Measurements from ENCODE around the gene KIF16B. TPM values are rescaled to one million over a fixed set of nuclear protein-coding genes. Genes with fewer than 3 reads are reported as not detected.

KIF16B gene
- total and polyA plus RNA-seq, 5 experiments from 2014 or later = 1.9 to 7.9 (median 6.2) TPM

- Mint-ChIP-seq H3K4me3 (no peak overlapping the region), H3K4me1 (peaks cover 0 to 4% (median 0%) of the 10 kb centered on the region in 4 donors), H3K27me3 (no peaks in the 10 kb centered on the region), H3K36me3 (peaks cover 16 to 28% (median 20%) of the 10 kb centered on the region in 3 donors), H3K9me3 (no peaks in the 10 kb centered on the region), H3K27ac (no peak overlapping the region)
- POLR2A ChIA-PET = no interaction called here
- DNase-seq (no peak), ATAC-seq (no peak)
Measured at GRCh38 chr20:16385891-16386290, 187.4 kb downstream of the KIF16B start.

- Mint-ChIP-seq H3K27ac (peak overlapping the region in 1 of 10 donors; percentile 46), H3K4me3 (no peak overlapping the region), H3K4me1 (peaks cover 0 to under 1% (median 0%) of the 10 kb centered on the region in 4 donors), H3K9me3 (no peaks in the 10 kb centered on the region), H3K27me3 (no peaks in the 10 kb centered on the region), H3K36me3 (peaks cover 16 to 28% (median 19%) of the 10 kb centered on the region in 3 donors)
- DNase-seq (no peak), ATAC-seq (no peak)
- POLR2A ChIA-PET = no interaction called here
Measured at GRCh38 chr20:16385462-16385861, 187.8 kb downstream of the KIF16B start.

DNA sequence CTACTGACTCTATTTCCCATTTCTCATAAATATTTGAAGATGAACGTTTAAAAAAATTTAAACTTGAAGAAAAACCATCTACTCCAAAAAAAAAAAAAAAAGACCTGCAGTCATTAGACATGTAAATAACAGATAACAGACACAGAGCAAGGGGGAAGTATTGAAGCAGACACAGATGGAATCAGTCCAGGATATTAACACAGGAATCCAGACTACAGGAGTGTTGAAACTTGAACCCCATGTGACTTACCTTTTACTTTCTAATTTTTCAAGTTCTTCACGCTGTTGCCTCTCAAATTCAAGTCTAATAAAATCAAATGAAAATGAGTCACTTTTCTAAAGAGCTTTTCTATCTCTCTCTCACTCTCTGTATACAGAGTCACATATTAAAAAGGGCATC lies 191.8 kb downstream of the KIF16B start:
- no peak for ATAC-seq
- Mint-ChIP-seq H3K27ac (no peak overlapping the region), H3K36me3 (peaks cover 29 to 60% (median 48%) of the 10 kb centered on the region in 3 donors), H3K4me3 (no peak overlapping the region), H3K27me3 (no peaks in the 10 kb centered on the region), H3K9me3 (peaks cover 0 to 2% (median 0%) of the 10 kb centered on the region in 9 donors), H3K4me1 (peaks cover 0 to 4% (median 0%) of the 10 kb centered on the region in 4 donors)
- POLR2A ChIA-PET = no interaction called here
- DNase-seq = no peak

GRCh38 chr20:16378712-16379370 lies 194.4 kb downstream of the KIF16B start:
- Mint-ChIP-seq H3K4me3 (no peak overlapping the region), H3K4me1 (peaks cover 0 to 4% (median 0%) of the 10 kb centered on the region in 4 donors), H3K27me3 (no peaks in the 10 kb centered on the region), H3K9me3 (peaks cover 0 to 2% (median 0%) of the 10 kb centered on the region in 9 donors), H3K36me3 (peaks cover 44 to 75% (median 68%) of the 10 kb centered on the region in 3 donors), H3K27ac (no peak overlapping the region)
- DNase-seq = no peak
- no peak for ATAC-seq
- POLR2A ChIA-PET = no interaction called here

- Mint-ChIP-seq H3K9me3 (peaks cover 0 to 2% (median 0%) of the 10 kb centered on the region in 9 donors), H3K4me1 (peaks cover 0 to 4% (median 0%) of the 10 kb centered on the region in 4 donors), H3K27me3 (no peaks in the 10 kb centered on the region), H3K36me3 (peaks cover 44 to 77% (median 71%) of the 10 kb centered on the region in 3 donors), H3K27ac (peak overlapping the region in 2 of 10 donors; percentile 23 to 57), H3K4me3 (no peak overlapping the region)
- DNase-seq = no peak
- ATAC-seq = no peak
- POLR2A ChIA-PET = no interaction called here
Measured at GRCh38 chr20:16378122-16378521, 195.1 kb downstream of the KIF16B start.

DNA sequence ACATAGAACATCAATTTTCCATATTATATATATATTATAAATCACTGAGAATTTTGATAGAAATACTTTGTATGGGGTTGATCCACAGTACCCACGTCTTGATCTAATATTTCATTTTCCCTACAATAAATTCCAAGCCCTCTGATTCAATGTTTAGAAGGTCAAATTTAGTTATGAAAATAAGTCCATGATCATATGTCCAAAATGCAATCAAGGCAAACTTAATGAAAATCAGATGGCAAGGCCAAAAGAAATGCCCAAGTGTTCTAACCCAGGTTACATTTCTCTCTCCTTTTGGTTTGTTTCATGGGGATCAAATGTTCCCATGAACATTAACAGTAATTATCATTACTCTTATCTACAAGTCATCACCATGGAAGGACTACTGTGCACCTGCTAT lies 203.8 kb downstream of the KIF16B start:
- Mint-ChIP-seq H3K4me1 (no peaks in the 10 kb centered on the region), H3K4me3 (no peak overlapping the region), H3K9me3 (no peaks in the 10 kb centered on the region), H3K36me3 (peaks cover 34 to 76% (median 68%) of the 10 kb centered on the region in 3 donors), H3K27ac (no peak overlapping the region), H3K27me3 (no peaks in the 10 kb centered on the region)
- ATAC-seq (no peak), DNase-seq (no peak)
- POLR2A ChIA-PET = no interaction called here

- no peak overlapping the region for H3K27ac Mint-ChIP-seq
- no peak for ATAC-seq
- no peaks in the 10 kb centered on the region for H3K4me1 Mint-ChIP-seq
- peaks cover 33 to 73% (median 66%) of the 10 kb centered on the region in 3 donors for H3K36me3 Mint-ChIP-seq
- DNase-seq = no peak
- no peak overlapping the region for H3K4me3 Mint-ChIP-seq
- no peaks in the 10 kb centered on the region for H3K27me3 Mint-ChIP-seq
- H3K9me3 Mint-ChIP-seq = no peaks in the 10 kb centered on the region
- POLR2A ChIA-PET = no interaction called here
Measured at GRCh38 chr20:16368645-16369292, 204.5 kb downstream of the KIF16B start.

DNA sequence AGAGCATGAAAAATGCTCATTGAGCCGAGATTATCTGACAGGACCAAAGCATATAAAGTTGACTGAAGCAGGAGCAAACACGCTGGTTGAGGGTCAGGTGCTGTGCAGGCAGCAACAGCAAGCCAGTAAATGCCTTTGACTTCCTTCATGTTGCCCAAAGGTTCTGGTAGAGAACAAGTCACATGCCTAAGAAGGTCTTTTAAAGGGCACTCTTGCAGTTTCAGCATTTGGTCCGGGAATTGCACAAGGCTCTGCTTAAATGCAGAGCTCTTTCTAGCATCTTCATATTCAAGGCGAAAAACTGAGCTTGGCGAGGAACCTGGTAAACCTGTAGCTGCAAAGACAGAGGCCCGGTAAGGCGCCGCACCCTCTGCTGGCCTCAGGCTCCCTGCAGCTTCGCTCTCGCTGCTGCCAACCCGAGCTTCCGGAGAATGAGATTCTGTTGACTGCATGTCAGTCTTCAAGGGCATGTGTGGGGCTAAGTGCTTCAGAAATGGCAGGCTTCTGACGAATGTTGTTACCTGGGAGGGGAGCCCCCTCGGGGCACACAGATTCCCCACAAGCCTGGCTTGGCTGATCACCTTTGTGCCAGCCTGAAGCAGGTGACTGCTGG lies 205.2 kb downstream of the KIF16B start:
- ATAC-seq (no peak), DNase-seq (no peak)
- H3K4me3 Mint-ChIP-seq = no peak overlapping the region
- H3K9me3 Mint-ChIP-seq = no peaks in the 10 kb centered on the region
- H3K4me1 Mint-ChIP-seq = no peaks in the 10 kb centered on the region
- POLR2A ChIA-PET = no interaction called here
- H3K36me3 Mint-ChIP-seq = peaks cover 33 to 71% (median 66%) of the 10 kb centered on the region in 3 donors
- no peak overlapping the region for H3K27ac Mint-ChIP-seq
- H3K27me3 Mint-ChIP-seq = no peaks in the 10 kb centered on the region

- DNase-seq = no peak
- POLR2A ChIA-PET = no interaction called here
- Mint-ChIP-seq H3K4me3 (peak overlapping the region in 1 of 10 donors; percentile 9), H3K27ac (no peak overlapping the region), H3K9me3 (no peaks in the 10 kb centered on the region), H3K27me3 (no peaks in the 10 kb centered on the region), H3K36me3 (peaks cover 25 to 59% (median 53%) of the 10 kb centered on the region in 3 donors), H3K4me1 (no peaks in the 10 kb centered on the region)
- ATAC-seq = no peak
Measured at GRCh38 chr20:16366529-16366928, 206.7 kb downstream of the KIF16B start.

GRCh38 chr20:16364320-16364687 lies 208.9 kb downstream of the KIF16B start:
- Mint-ChIP-seq H3K27me3 (no peaks in the 10 kb centered on the region), H3K36me3 (peaks cover 15 to 53% (median 43%) of the 10 kb centered on the region in 3 donors), H3K9me3 (no peaks in the 10 kb centered on the region), H3K4me3 (no peak overlapping the region), H3K4me1 (no peaks in the 10 kb centered on the region), H3K27ac (no peak overlapping the region)
- DNase-seq (no peak), ATAC-seq (no peak)
- POLR2A ChIA-PET = no interaction called here

- DNase-seq (no peak), ATAC-seq (no peak)
- Mint-ChIP-seq H3K4me3 (no peak overlapping the region), H3K27me3 (no peaks in the 10 kb centered on the region), H3K27ac (no peak overlapping the region), H3K36me3 (peaks cover 15 to 47% (median 42%) of the 10 kb centered on the region in 3 donors), H3K9me3 (no peaks in the 10 kb centered on the region), H3K4me1 (no peaks in the 10 kb centered on the region)
- POLR2A ChIA-PET = no interaction called here
Measured at GRCh38 chr20:16363506-16364319, 209.5 kb downstream of the KIF16B start.

DNA sequence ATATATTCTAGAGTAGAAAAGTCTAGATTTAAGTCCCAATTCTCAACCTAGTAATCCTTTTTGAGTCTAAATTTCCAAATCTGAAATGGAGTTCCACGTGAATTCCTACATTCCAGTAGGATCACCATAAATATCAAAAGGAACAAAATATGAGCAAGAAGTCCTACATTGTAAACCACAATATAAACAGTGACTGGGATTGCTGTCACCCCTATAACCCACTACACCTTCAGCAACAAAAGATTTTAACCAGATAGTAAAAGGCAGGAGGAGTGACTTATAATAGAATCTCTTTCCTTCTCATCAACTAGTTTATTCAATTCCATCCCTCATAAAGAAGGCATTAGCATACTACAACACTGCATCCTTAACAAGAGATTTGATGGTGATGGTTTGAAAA lies 210.6 kb downstream of the KIF16B start:
- ATAC-seq (no peak), DNase-seq (no peak)
- Mint-ChIP-seq H3K36me3 (peaks cover 11 to 41% (median 41%) of the 10 kb centered on the region in 3 donors), H3K4me3 (no peak overlapping the region), H3K9me3 (no peaks in the 10 kb centered on the region), H3K27ac (no peak overlapping the region), H3K4me1 (no peaks in the 10 kb centered on the region), H3K27me3 (no peaks in the 10 kb centered on the region)
- POLR2A ChIA-PET = no interaction called here

GRCh38 chr20:16360668-16361067 lies 212.6 kb downstream of the KIF16B start:
- no peaks in the 10 kb centered on the region for H3K9me3 Mint-ChIP-seq
- H3K36me3 Mint-ChIP-seq = peaks cover 0 to 36% (median 32%) of the 10 kb centered on the region in 3 donors
- H3K27ac Mint-ChIP-seq = no peak overlapping the region
- ATAC-seq (no peak), DNase-seq (no peak)
- H3K27me3 Mint-ChIP-seq = no peaks in the 10 kb centered on the region
- POLR2A ChIA-PET = no interaction called here
- no peaks in the 10 kb centered on the region for H3K4me1 Mint-ChIP-seq
- no peak overlapping the region for H3K4me3 Mint-ChIP-seq
